ENCODE measurements around the gene COL4A2.

Gene COL4A2

GRCh38 chr13:110407531-110407930 is 100.4 kb downstream of the COL4A2 start:
- no peaks in the 10 kb centered on the region for H3K9me2 ChIP-seq (replicated peaks; ENCODE audit: low read depth, low read length)

GRCh38 chr13:110408286-110408685 is 101.2 kb downstream of the COL4A2 start:
- Histone ChIP-seq H3F3A (ENCODE audit: low read depth) (no peaks in the 10 kb centered on the region), H4K20me1 (ENCODE audit: insufficient read depth, low read length, poor library complexity, severe bottlenecking) (no peaks in the 10 kb centered on the region), H2AFZ (ENCODE audit: low read length) (no peak overlapping the region), H3K79me2 (ENCODE audit: insufficient read depth, low read length) (no peaks in the 10 kb centered on the region), H3K4me2 (ENCODE audit: low read depth, low read length, poor library complexity, severe bottlenecking) (no peak overlapping the region), H3K9me3 (ENCODE audit: insufficient read depth, low read depth, low read length) (no peaks in the 10 kb centered on the region), H3K9ac (ENCODE audit: low read depth, low read length, poor library complexity, severe bottlenecking) (no peak overlapping the region), H3K36me3 (ENCODE audit: insufficient read depth, low read length) (no peaks in the 10 kb centered on the region), H3K9me2 (replicated peaks; ENCODE audit: low read depth, low read length) (no peaks in the 10 kb centered on the region), H3K4me1 (ENCODE audit: insufficient read depth, low read length, poor library complexity, severe bottlenecking) (no peaks in the 10 kb centered on the region), H3K27me3 (ENCODE audit: insufficient read depth, low read length, poor library complexity, severe bottlenecking) (no peaks in the 10 kb centered on the region), H3K4me3 (ENCODE audit: low read length, poor library complexity, severe bottlenecking) (no peak overlapping the region)
- TF ChIP-seq EZH2phosphoT487 (IDR thresholded peaks at IDR 0.05; ENCODE audit: borderline replicate concordance) (no peak), CTCF (conservative IDR thresholded peaks at IDR 0.05; ENCODE audit: low read length) (no peak)

More at GRCh38 chr13:110407531-110407930, 100.4 kb downstream of the COL4A2 start:
- no peak overlapping the region for H3K9ac ChIP-seq (ENCODE audit: low read depth, low read length, poor library complexity, severe bottlenecking)
- no peaks in the 10 kb centered on the region for H3F3A ChIP-seq (ENCODE audit: low read depth)
- H3K79me2 ChIP-seq (ENCODE audit: insufficient read depth, low read length) = no peaks in the 10 kb centered on the region
- H2AFZ ChIP-seq (ENCODE audit: low read length) = no peak overlapping the region
- H4K20me1 ChIP-seq (ENCODE audit: insufficient read depth, low read length, poor library complexity, severe bottlenecking) = no peaks in the 10 kb centered on the region
- TF ChIP-seq CTCF (conservative IDR thresholded peaks at IDR 0.05; ENCODE audit: low read length) (no peak), EZH2phosphoT487 (IDR thresholded peaks at IDR 0.05; ENCODE audit: borderline replicate concordance) (no peak)
- no peaks in the 10 kb centered on the region for H3K27me3 ChIP-seq (ENCODE audit: insufficient read depth, low read length, poor library complexity, severe bottlenecking)
- no peaks in the 10 kb centered on the region for H3K36me3 ChIP-seq (ENCODE audit: insufficient read depth, low read length)
- H3K4me3 ChIP-seq (ENCODE audit: low read length, poor library complexity, severe bottlenecking) = no peak overlapping the region
- no peaks in the 10 kb centered on the region for H3K9me3 ChIP-seq (ENCODE audit: insufficient read depth, low read depth, low read length)
- H3K4me1 ChIP-seq (ENCODE audit: insufficient read depth, low read length, poor library complexity, severe bottlenecking) = no peaks in the 10 kb centered on the region
- H3K4me2 ChIP-seq (ENCODE audit: low read depth, low read length, poor library complexity, severe bottlenecking) = no peak overlapping the region

- Histone ChIP-seq H3K4me2 (ENCODE audit: low read depth, low read length, poor library complexity, severe bottlenecking) (no peak overlapping the region), H4K20me1 (ENCODE audit: insufficient read depth, low read length, poor library complexity, severe bottlenecking) (no peaks in the 10 kb centered on the region), H3K4me3 (ENCODE audit: low read length, poor library complexity, severe bottlenecking) (no peak overlapping the region), H3F3A (ENCODE audit: low read depth) (no peaks in the 10 kb centered on the region), H3K36me3 (ENCODE audit: insufficient read depth, low read length) (no peaks in the 10 kb centered on the region), H3K4me1 (ENCODE audit: insufficient read depth, low read length, poor library complexity, severe bottlenecking) (no peaks in the 10 kb centered on the region), H3K9ac (ENCODE audit: low read depth, low read length, poor library complexity, severe bottlenecking) (no peak overlapping the region), H3K9me3 (ENCODE audit: insufficient read depth, low read depth, low read length) (no peaks in the 10 kb centered on the region), H2AFZ (ENCODE audit: low read length) (no peak overlapping the region), H3K27me3 (ENCODE audit: insufficient read depth, low read length, poor library complexity, severe bottlenecking) (no peaks in the 10 kb centered on the region), H3K9me2 (replicated peaks; ENCODE audit: low read depth, low read length) (no peaks in the 10 kb centered on the region), H3K79me2 (ENCODE audit: insufficient read depth, low read length) (no peaks in the 10 kb centered on the region)
- no peak for TF ChIP-seq EZH2phosphoT487 (IDR thresholded peaks at IDR 0.05; ENCODE audit: borderline replicate concordance)
- TF ChIP-seq CTCF (conservative IDR thresholded peaks at IDR 0.05; ENCODE audit: low read length) = no peak
Observed at GRCh38 chr13:110409581-110409992, 102.5 kb downstream of the COL4A2 start.
